AG09309 (cell line): ENCODE measurements around the gene KCNJ10.

Experiments
- DNase-seq: peaks from one replicate; pipeline ENCODE4 v3.0.0-alpha.2; 2010; ENCODE audit warnings: low read depth
- H3K4me3 ChIP-seq: 2 replicates; pipeline ENCODE4 v1.5.1; 2011; ENCODE audit warnings: mild to moderate bottlenecking, low read depth, low read length, moderate library complexity; ENCODE audit not compliant: control insufficient read depth
- TF ChIP-seq, protein P1 (sequence below): IDR thresholded peaks from 2 replicates; pipeline ENCODE4 v1.5.1; 2011; ENCODE audit warnings: mild to moderate bottlenecking, low read depth, low read length, inconsistent platforms; ENCODE audit not compliant: insufficient read depth, control insufficient read depth; ENCODE audit errors: missing control alignments

KCNJ10 gene

DNA sequence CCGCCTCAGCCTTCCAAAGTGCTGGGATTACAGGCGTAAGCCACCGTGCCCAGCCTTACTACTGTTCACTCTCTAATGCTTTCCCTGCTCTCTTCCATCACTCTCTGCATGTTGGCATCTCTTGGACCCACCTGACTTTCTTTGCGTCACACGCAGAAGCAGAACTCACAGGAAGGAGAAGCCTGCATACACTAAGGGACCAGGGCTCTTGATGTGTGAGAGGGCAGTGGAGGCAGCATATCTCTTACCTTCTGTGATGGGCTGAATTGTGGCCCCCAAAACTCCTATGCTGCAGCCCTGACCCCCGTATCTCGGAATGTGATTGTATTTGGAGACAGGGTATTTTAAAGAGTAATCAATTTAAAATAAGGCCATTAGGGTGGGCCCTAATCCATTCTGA lies 89.2 kb downstream of the KCNJ10 start:
- no peak for DNase-seq
- TF ChIP-seq, protein P1, sequence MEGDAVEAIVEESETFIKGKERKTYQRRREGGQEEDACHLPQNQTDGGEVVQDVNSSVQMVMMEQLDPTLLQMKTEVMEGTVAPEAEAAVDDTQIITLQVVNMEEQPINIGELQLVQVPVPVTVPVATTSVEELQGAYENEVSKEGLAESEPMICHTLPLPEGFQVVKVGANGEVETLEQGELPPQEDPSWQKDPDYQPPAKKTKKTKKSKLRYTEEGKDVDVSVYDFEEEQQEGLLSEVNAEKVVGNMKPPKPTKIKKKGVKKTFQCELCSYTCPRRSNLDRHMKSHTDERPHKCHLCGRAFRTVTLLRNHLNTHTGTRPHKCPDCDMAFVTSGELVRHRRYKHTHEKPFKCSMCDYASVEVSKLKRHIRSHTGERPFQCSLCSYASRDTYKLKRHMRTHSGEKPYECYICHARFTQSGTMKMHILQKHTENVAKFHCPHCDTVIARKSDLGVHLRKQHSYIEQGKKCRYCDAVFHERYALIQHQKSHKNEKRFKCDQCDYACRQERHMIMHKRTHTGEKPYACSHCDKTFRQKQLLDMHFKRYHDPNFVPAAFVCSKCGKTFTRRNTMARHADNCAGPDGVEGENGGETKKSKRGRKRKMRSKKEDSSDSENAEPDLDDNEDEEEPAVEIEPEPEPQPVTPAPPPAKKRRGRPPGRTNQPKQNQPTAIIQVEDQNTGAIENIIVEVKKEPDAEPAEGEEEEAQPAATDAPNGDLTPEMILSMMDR, result no peak
- no peak overlapping the region for H3K4me3 ChIP-seq

DNA sequence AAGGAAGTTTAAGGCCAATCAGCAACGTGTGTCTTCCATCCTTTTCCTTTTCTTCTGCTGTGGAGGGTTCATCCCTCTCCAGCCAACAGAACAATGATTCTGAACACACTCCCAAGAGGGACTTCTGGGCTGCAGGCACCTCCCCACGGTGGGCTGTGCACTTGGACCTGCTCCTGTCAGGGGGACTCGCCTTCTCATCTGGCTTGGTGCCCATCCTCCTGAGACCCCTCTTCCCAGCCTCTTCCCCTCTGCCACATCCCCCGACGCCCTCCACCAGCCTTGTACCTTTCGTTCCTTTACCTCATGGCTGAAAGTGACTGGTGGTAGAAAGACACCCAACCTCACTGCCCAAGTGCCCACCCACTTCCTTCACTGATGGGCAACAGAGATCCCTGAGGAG lies 89.9 kb downstream of the KCNJ10 start:
- DNase-seq, result no peak
- no peak overlapping the region for H3K4me3 ChIP-seq
- TF ChIP-seq, protein P1, result no peak

DNA sequence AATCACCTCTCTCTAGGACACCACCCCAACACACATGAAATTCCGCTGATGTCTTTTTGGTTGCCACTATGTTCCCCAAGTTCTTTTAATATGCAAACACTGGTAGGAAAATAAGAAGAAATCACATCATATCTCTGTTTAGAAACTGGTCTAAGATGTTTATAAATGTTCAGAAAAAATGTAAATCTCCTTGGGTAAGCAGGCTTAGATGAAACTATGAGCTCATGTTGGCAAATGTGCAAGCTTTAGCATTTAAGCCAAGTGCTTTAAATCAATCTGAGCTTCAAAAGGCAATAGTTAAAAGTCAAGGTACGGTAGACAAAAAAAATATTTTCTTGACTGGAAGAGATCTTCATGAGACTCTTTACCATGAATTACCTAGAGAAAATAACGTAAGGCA lies 90.7 kb downstream of the KCNJ10 start:
- TF ChIP-seq, protein P1, result no peak
- DNase-seq, result no peak
- no peak overlapping the region for H3K4me3 ChIP-seq

DNA sequence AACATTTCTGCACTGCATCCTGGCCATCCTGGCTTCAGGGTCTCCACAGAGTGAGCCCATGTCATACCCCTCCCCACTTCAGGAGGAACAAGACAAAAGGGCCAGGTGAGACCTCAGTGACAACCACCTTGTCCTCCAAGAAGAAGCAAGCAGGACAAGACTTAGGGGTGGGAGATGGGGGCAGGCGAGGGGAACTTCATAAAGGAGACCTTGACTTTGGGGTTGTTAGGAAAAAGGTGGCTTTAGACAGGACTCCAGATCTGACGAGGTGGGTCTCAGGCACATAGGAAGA lies 91.9 kb downstream of the KCNJ10 start:
- no peak overlapping the region for H3K4me3 ChIP-seq
- no peak for DNase-seq
- TF ChIP-seq, protein P1, result no peak

DNA sequence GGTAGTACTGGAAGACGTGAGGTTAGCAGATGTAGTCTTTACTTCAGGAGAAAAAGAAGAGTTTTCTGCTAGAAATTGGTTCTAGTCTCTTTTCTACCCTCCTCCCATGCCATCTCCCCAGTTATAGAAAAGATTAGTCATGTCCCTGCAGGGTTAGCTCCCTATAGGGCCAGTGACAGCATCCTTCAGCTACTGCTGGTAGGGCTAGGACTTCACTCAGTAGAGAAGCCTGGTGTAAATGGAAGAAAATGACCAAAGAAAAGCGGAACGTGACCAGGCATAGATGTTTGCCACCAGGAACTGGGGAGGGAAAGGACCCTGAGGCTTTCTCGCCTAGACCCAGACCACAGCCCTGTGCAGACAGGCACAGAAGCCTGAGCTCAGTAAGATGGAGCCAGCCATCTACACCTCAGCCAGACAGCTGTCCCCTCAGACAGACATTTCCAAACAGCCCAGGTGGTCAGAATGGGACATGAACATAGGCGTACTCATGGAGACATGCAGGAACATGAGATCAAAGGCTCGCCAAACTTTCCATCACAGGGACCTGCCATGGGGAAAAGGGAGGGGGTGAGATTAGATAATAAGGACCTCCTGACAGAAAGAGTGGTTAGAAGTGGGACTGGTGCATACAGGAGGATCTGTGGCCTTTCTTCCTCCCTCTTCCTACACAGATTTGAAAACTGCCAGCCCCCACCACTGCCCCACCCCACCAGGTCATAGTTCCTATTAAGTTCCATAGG lies 92.4 kb downstream of the KCNJ10 start:
- no peak overlapping the region for H3K4me3 ChIP-seq
- TF ChIP-seq, protein P1, result no peak
- DNase-seq, result no peak

DNA sequence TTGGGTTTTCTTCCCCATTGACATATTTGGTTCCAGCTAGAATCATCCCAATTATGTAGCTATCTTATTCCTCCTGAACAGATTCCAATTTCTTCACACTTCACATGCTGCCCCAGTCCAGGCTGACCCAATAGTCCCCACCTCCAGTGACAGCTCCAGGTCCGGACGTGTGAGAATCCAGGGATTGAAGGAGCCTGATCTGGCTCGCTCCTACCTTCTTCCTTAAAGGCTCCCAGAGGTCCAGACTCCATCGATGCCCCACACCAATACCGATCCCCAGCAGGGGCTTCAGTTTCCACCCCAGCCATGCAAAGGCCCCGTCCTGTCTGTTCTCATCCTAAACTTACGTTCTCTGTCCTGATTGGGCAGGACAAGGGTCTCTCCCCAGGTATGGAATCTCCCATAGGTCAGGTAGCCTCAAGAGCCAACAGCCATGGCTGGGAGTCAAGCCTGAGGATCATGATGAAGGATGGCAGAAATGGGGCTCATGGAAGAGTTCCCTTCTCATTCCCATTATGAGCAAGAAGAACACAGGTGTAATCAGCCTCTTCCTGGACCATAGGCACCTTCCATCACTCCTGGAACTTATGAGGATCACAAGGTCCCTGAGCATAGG lies 95.5 kb downstream of the KCNJ10 start:
- DNase-seq, result no peak
- TF ChIP-seq, protein P1, result no peak

DNA sequence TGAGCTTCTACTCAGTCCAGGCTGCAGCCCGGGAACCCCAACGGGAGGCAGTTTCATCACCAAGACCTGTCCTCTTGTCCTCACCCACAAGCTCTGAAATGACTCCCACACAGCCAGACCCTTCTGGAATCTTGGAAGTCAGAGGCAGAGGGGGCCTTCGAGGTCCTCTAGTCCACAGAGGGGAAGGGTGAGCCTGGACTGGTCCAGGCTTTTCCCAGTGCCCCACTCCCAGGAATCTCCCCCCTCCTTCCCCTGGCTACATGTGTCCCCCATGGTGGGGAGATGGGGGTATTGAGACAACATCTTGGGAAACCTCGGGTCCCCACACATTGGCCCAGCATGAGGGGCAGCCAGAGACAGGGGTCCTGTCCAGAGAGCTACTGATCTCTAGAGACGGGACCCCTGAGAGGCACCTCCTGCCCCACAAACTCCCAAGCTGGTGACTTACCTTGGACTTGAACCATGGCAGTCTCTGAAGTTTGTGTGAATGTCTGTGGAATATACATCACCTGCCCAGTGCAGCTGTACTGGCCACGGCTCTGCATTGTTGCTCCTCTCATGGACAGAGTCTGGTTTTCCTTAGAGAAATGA lies 96.5 kb downstream of the KCNJ10 start:
- no peak for DNase-seq
- no peak overlapping the region for H3K4me3 ChIP-seq
- TF ChIP-seq, protein P1, result no peak

More for the DNA sequence above, 95.5 kb downstream of the KCNJ10 start:
- H3K4me3 ChIP-seq, result no peak overlapping the region
